NB4 (cell line): ENCODE data around the gene PRRC2A.

Experiments used
- DNase-seq: peaks from one replicate; pipeline ENCODE4 v3.0.0; 2010; ENCODE audit warnings: low read depth
- H3K4me3 ChIP-seq: one replicate; pipeline ENCODE4 v1.5.1; 2011; ENCODE audit warnings: mild to moderate bottlenecking, low read depth, low read length, moderate library complexity
- CTCF ChIP-seq: IDR thresholded peaks from one replicate; pipeline ENCODE4 v1.5.1; 2012; ENCODE audit warnings: low read depth, low read length
- MYC ChIP-seq: IDR thresholded peaks from 2 replicates; pipeline ENCODE4 v1.6.1; 2011; ENCODE audit warnings: low read depth, low read length
- POLR2A ChIP-seq: IDR thresholded peaks from 2 replicates; pipeline ENCODE4 v1.6.1; 2011; ENCODE audit warnings: mild to moderate bottlenecking; ENCODE audit not compliant: insufficient read length; ENCODE audit errors: extremely low read depth
- TF ChIP-seq, protein P1 (sequence below): IDR thresholded peaks from 2 replicates; pipeline ENCODE4 v1.6.1; 2011; ENCODE audit warnings: low read depth, low read length

PRRC2A gene

GRCh38 chr6:31575335-31575901, 45.1 kb upstream of the PRRC2A start, which contains the start of gene TNF:
Gene TNF (plus strand): TSS chr6:31575565. CDS start chr6:31575742, 177 bp downstream.
- peak; percentile 96 for DNase-seq
- peak within 1 kb of the TSS; percentile 98 for H3K4me3 ChIP-seq
- TF ChIP-seq POLR2A (peak; percentile 100), CTCF (no peak), MYC (peak; percentile 77)
- TF ChIP-seq, protein P1, sequence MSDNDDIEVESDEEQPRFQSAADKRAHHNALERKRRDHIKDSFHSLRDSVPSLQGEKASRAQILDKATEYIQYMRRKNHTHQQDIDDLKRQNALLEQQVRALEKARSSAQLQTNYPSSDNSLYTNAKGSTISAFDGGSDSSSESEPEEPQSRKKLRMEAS = peak; percentile 65

DNA sequence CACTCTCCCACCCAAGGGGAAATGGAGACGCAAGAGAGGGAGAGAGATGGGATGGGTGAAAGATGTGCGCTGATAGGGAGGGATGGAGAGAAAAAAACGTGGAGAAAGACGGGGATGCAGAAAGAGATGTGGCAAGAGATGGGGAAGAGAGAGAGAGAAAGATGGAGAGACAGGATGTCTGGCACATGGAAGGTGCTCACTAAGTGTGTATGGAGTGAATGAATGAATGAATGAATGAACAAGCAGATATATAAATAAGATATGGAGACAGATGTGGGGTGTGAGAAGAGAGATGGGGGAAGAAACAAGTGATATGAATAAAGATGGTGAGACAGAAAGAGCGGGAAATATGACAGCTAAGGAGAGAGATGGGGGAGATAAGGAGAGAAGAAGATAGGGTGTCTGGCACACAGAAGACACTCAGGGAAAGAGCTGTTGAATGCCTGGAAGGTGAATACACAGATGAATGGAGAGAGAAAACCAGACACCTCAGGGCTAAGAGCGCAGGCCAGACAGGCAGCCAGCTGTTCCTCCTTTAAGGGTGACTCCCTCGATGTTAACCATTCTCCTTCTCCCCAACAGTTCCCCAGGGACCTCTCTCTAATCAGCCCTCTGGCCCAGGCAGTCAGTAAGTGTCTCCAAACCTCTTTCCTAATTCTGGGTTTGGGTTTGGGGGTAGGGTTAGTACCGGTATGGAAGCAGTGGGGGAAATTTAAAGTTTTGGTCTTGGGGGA, 44.4 kb upstream of the PRRC2A start:
- DNase-seq = peak; percentile 85
- TF ChIP-seq CTCF (no peak), POLR2A (no peak), MYC (no peak)
- TF ChIP-seq, protein P1 = no peak
- peak overlapping the region; percentile 98 for H3K4me3 ChIP-seq

DNA sequence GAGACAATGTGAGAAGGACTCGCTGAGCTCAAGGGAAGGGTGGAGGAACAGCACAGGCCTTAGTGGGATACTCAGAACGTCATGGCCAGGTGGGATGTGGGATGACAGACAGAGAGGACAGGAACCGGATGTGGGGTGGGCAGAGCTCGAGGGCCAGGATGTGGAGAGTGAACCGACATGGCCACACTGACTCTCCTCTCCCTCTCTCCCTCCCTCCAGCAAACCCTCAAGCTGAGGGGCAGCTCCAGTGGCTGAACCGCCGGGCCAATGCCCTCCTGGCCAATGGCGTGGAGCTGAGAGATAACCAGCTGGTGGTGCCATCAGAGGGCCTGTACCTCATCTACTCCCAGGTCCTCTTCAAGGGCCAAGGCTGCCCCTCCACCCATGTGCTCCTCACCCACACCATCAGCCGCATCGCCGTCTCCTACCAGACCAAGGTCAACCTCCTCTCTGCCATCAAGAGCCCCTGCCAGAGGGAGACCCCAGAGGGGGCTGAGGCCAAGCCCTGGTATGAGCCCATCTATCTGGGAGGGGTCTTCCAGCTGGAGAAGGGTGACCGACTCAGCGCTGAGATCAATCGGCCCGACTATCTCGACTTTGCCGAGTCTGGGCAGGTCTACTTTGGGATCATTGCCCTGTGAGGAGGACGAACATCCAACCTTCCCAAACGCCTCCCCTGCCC, 43.5 kb upstream of the PRRC2A start:
- DNase-seq = peak; percentile 84
- no peak for TF ChIP-seq CTCF
- TF ChIP-seq, protein P1 = 0 out of 2 replicates have a peak, but pooled peaks have one; percentile 58
- peak; percentile 58 for TF ChIP-seq MYC
- TF ChIP-seq POLR2A = peak; percentile 35
- H3K4me3 ChIP-seq = peak overlapping the region; percentile 98

- TF ChIP-seq, protein P1 = no peak
- TF ChIP-seq POLR2A = no peak
- no peak for TF ChIP-seq CTCF
- TF ChIP-seq MYC = no peak
- DNase-seq = peak; percentile 33
- peak overlapping the region; percentile 98 for H3K4me3 ChIP-seq
Measured at GRCh38 chr6:31577579-31577966, 42.9 kb upstream of the PRRC2A start.

DNA sequence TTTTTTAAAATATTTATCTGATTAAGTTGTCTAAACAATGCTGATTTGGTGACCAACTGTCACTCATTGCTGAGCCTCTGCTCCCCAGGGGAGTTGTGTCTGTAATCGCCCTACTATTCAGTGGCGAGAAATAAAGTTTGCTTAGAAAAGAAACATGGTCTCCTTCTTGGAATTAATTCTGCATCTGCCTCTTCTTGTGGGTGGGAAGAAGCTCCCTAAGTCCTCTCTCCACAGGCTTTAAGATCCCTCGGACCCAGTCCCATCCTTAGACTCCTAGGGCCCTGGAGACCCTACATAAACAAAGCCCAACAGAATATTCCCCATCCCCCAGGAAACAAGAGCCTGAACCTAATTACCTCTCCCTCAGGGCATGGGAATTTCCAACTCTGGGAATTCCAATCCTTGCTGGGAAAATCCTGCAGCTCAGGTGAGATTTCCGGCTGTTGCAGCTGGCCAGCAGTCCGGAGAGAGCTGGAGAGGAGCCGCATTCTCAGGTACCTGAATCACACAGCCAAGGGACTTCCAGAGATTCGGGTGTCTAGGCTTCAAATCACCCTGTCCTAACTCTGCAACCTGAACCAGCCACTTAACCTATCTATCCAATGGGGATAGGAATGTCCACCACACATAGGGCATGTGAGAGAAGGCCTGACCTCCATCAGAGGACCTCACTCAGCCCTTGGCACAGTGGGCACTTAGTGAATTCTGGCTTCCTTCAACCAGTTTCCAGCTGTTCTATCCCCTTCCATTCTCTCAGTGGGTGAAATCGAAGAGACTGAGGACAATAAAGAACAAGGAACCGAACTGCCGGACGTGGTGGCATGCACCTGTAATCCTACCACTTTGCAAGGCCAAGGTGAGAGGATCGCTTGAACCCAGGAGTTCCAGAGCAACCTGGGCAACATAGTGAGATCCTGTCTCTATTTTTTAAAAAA, 42.1 kb upstream of the PRRC2A start:
- TF ChIP-seq POLR2A = peak; percentile 35
- TF ChIP-seq, protein P1 = no peak
- DNase-seq = peak; percentile 63
- H3K4me3 ChIP-seq = peak overlapping the region; percentile 98
